GM19099 (cell line): ENCODE data around the gene LRRC7.

Experiments used
- POLR2A ChIP-seq: IDR thresholded peaks from 3 replicates; pipeline ENCODE4 v1.6.1; 2011; ENCODE audit warnings: low read depth; ENCODE audit not compliant: insufficient read length; ENCODE audit errors: extremely low read depth

The LRRC7 gene

GRCh38 chr1:69847670-69848069 lies 279.9 kb downstream of the LRRC7 start:
- TF ChIP-seq POLR2A: no peak

GRCh38 chr1:69852151-69852550 lies 284.4 kb downstream of the LRRC7 start:
- no peak for TF ChIP-seq POLR2A

GRCh38 chr1:69852706-69853105 lies 285.0 kb downstream of the LRRC7 start:
- TF ChIP-seq POLR2A: no peak

GRCh38 chr1:69858534-69858933 lies 290.8 kb downstream of the LRRC7 start:
- no peak for TF ChIP-seq POLR2A

- no peak for TF ChIP-seq POLR2A
Observed at GRCh38 chr1:69861641-69862040, 293.9 kb downstream of the LRRC7 start.

GRCh38 chr1:69862906-69863305 lies 295.2 kb downstream of the LRRC7 start:
- no peak for TF ChIP-seq POLR2A

GRCh38 chr1:69863704-69864103 lies 296.0 kb downstream of the LRRC7 start:
- TF ChIP-seq POLR2A: no peak

GRCh38 chr1:69871412-69871811 lies 303.7 kb downstream of the LRRC7 start:
- TF ChIP-seq POLR2A: no peak

- TF ChIP-seq POLR2A: no peak
Observed at GRCh38 chr1:69878338-69878737, 310.6 kb downstream of the LRRC7 start.

- no peak for TF ChIP-seq POLR2A
Observed at GRCh38 chr1:69888657-69889056, 320.9 kb downstream of the LRRC7 start.

GRCh38 chr1:69898403-69898947 lies 330.8 kb downstream of the LRRC7 start:
- TF ChIP-seq POLR2A: no peak

GRCh38 chr1:69911301-69911801 lies 343.6 kb downstream of the LRRC7 start:
- no peak for TF ChIP-seq POLR2A

- no peak for TF ChIP-seq POLR2A
Observed at GRCh38 chr1:69913977-69914376, 346.3 kb downstream of the LRRC7 start.

- TF ChIP-seq POLR2A: no peak
Observed at GRCh38 chr1:69914976-69915765, 347.4 kb downstream of the LRRC7 start.

GRCh38 chr1:69919129-69919921 lies 351.6 kb downstream of the LRRC7 start:
- TF ChIP-seq POLR2A: no peak

GRCh38 chr1:69919922-69920273 lies 352.2 kb downstream of the LRRC7 start:
- no peak for TF ChIP-seq POLR2A
